A549 (cell line): ENCODE results near the gene TAS2R16. TPM values are rescaled to one million over a fixed set of nuclear protein-coding genes. Genes with fewer than 3 reads are reported as not detected.

Experiments used
- ATAC-seq, 2 experiments: fragments of 200-7000 bp in 1 of 2; fragments of >200 bp in 1 of 2; cut with Nextera tagmentation in 1 of 2; cut with Tn5 transposase in 1 of 2; 3 replicates each; pipeline versions ENCODE4 v1.8.0 to v1.9.1; 2018 to 2020; ENCODE audit warnings: mild to moderate bottlenecking in 1 of 2, moderate library complexity in 1 of 2
- CTCF ChIA-PET: fragments of 300-600 bp; sonication (Branson Sonifier 250); formaldehyde crosslinking; extraction: SDS; loops from one replicate; lab custom pipeline; 2021; ENCODE audit warnings: antibody characterized with exemption, inconsistent platforms; lab: Yijun Ruan, JAX
- POLR2A ChIA-PET: fragments of 350-600 bp; formaldehyde crosslinking; extraction: SDS; loops from one replicate; lab custom pipeline; 2021; ENCODE audit warnings: antibody characterized with exemption, inconsistent platforms; lab: Yijun Ruan, JAX
- DNase-seq, 2 experiments: peaks; one replicate each; pipeline versions ENCODE4 v3.0.0 to v3.0.0-alpha.2; 2011 to 2016; ENCODE audit warnings: low read depth in 1 of 2, low spot score in 1 of 2
- FAIRE-seq: peaks from 2 replicates; lab custom pipeline; 2011; peaks lifted over from hg19 to GRCh38; lab: Jason Lieb, UNC
- H3K27ac ChIP-seq, 2 experiments: fragments of >200 bp; sonication (Bioruptor Twin); formaldehyde crosslinking; 3 replicates each; pipeline ENCODE4 v1.5.1; 2016 to 2017
- H3K4me1 ChIP-seq: fragments of >200 bp; sonication (Bioruptor Twin); formaldehyde crosslinking; 3 replicates; pipeline ENCODE4 v1.6.1; 2016
- H3K4me2 ChIP-seq: fragments of >200 bp; sonication (Bioruptor Twin); formaldehyde crosslinking; 3 replicates; pipeline ENCODE4 v1.6.1; 2016
- H3K4me3 ChIP-seq: fragments of >200 bp; sonication (Bioruptor Twin); formaldehyde crosslinking; 3 replicates; pipeline ENCODE4 v1.5.1; 2016
- H3K9me3 ChIP-seq: fragments of >200 bp; sonication (Bioruptor Twin); formaldehyde crosslinking; 3 replicates; pipeline ENCODE4 v1.6.1; 2016
- ATOH8 ChIP-seq: fragments of 250-450 bp; sonication (Bioruptor Pico); IDR thresholded peaks from 2 replicates; pipeline ENCODE4 v1.5.0; 2020; ENCODE audit warnings: low read depth, mild to moderate bottlenecking, moderate library complexity
- CBX8 ChIP-seq: fragments of 200-600 bp; sonication (generic); IDR thresholded peaks from 2 replicates; pipeline ENCODE4 v1.6.1; 2016
- EHF ChIP-seq: fragments of 250-450 bp; sonication (Bioruptor Pico); IDR thresholded peaks from 2 replicates; pipeline ENCODE4 v1.5.0; 2020; ENCODE audit warnings: mild to moderate bottlenecking
- ELK1 ChIP-seq: fragments of 150-350 bp; IDR thresholded peaks from 2 replicates; pipeline ENCODE4 v1.6.1; 2014; ENCODE audit warnings: low read depth, mild to moderate bottlenecking, low read length
- ESRRA ChIP-seq: fragments of 150-350 bp; IDR thresholded peaks from 2 replicates; pipeline ENCODE4 v1.6.1; 2014; ENCODE audit warnings: mild to moderate bottlenecking, low read length, borderline replicate concordance
- FOSB ChIP-seq: fragments of 250-450 bp; sonication (Bioruptor Pico); IDR thresholded peaks from 2 replicates; pipeline ENCODE4 v1.5.0; 2020; ENCODE audit warnings: mild to moderate bottlenecking, moderate library complexity
- FOXS1 ChIP-seq: fragments of 250-450 bp; sonication (Bioruptor Pico); IDR thresholded peaks from 2 replicates; pipeline ENCODE4 v1.5.0; 2020; ENCODE audit warnings: mild to moderate bottlenecking, moderate library complexity
- HDAC2 ChIP-seq: fragments of 200-600 bp; sonication (generic); IDR thresholded peaks from 2 replicates; pipeline ENCODE4 v1.6.1; 2016
- HOXA7 ChIP-seq: fragments of 250-450 bp; sonication (Bioruptor Pico); IDR thresholded peaks from 2 replicates; pipeline ENCODE4 v1.5.0; 2020; ENCODE audit warnings: mild to moderate bottlenecking, moderate library complexity
- JUN ChIP-seq, 2 experiments: fragments of >200 bp; sonication (Bioruptor Twin); formaldehyde crosslinking; IDR thresholded peaks; 2 replicates in 1 of 2; 3 replicates in 1 of 2; pipeline ENCODE4 v1.6.1; 2016 to 2017
- KDM5A ChIP-seq: fragments of 200-600 bp; sonication (generic); IDR thresholded peaks from 2 replicates; pipeline ENCODE4 v1.6.1; 2016; ENCODE audit warnings: antibody characterized with exemption, mild to moderate bottlenecking
- MAX ChIP-seq: IDR thresholded peaks from 2 replicates; pipeline ENCODE4 v1.6.1; 2012
- NPAS2 ChIP-seq: fragments of 250-450 bp; sonication (Bioruptor Pico); IDR thresholded peaks from 2 replicates; pipeline ENCODE4 v1.8.0; 2022; ENCODE audit warnings: mild to moderate bottlenecking, moderate library complexity, borderline replicate concordance
- PBX3 ChIP-seq: IDR thresholded peaks from 2 replicates; pipeline ENCODE4 v1.6.1; 2012
- PHF8 ChIP-seq: fragments of 200-600 bp; sonication (generic); IDR thresholded peaks from 2 replicates; pipeline ENCODE4 v1.6.1; 2016; ENCODE audit warnings: low read depth, mild to moderate bottlenecking, antibody characterized with exemption, moderate library complexity, borderline replicate concordance
- POLR2A ChIP-seq: IDR thresholded peaks from 2 replicates; pipeline ENCODE4 v1.6.1; 2012; ENCODE audit warnings: mild to moderate bottlenecking, low read length
- RAD21 ChIP-seq, 2 experiments: fragments of >200 bp in 1 of 2; sonication (Bioruptor Twin) in 1 of 2; formaldehyde crosslinking in 1 of 2; IDR thresholded peaks in 1 of 2; conservative IDR thresholded peaks in 1 of 2; 2 replicates in 1 of 2; 3 replicates in 1 of 2; pipeline ENCODE4 v1.6.1; 2012 to 2018; ENCODE audit warnings: inconsistent platforms in 1 of 2
- RARB ChIP-seq: fragments of 250-450 bp; sonication (Bioruptor Pico); IDR thresholded peaks from 2 replicates; pipeline ENCODE4 v1.8.0; 2021; ENCODE audit warnings: mild to moderate bottlenecking, moderate library complexity
- SMC3 ChIP-seq: fragments of >200 bp; sonication (Bioruptor Twin); formaldehyde crosslinking; IDR thresholded peaks from 3 replicates; pipeline ENCODE4 v1.6.1; 2018; ENCODE audit warnings: inconsistent platforms
- TFCP2L1 ChIP-seq: fragments of 250-450 bp; sonication (Bioruptor Pico); IDR thresholded peaks from 2 replicates; pipeline ENCODE4 v1.5.0; 2021; ENCODE audit warnings: mild to moderate bottlenecking
- TP53 ChIP-seq: fragments of 250-450 bp; sonication (Bioruptor Pico); IDR thresholded peaks from 2 replicates; pipeline ENCODE4 v1.5.0; 2021; ENCODE audit warnings: mild to moderate bottlenecking, moderate library complexity
- USF2 ChIP-seq: fragments of 450-650 bp; IDR thresholded peaks from 2 replicates; pipeline ENCODE4 v1.6.1; 2014; ENCODE audit warnings: antibody characterized with exemption
- WGBS: methylation state at CpG from one replicate; pipeline ENCODE4 v1.1.6; 2017; ENCODE audit errors: missing lambda C conversion rate; 5-methylcytosine and 5-hydroxymethylcytosine counted together
- polyA plus RNA-seq, 4 experiments: library from polyadenylated mRNA; depleted of rRNA in 3 of 4; stranded (reverse); fragments of >200 nt; fragmentation: RNase III in 1 of 4; extraction: RNeasy Plus Mini Kit Qiagen cat#74134 plus additional on column Dnase treatment in 1 of 4; gene quantifications; 2 replicates in 3 of 4; 3 replicates in 1 of 4; pipeline ENCODE4 v1.2.3, GENCODE V29; 2011 to 2017

Gene TAS2R16
- polyA plus RNA-seq, 2 of the 4 experiments (the other 2 are of a cell fraction): not detected

GRCh38 chr7:123039269-123039668 lies 43.8 kb upstream of the TAS2R16 start:
- no peaks in the 10 kb centered on the region for H3K9me3 ChIP-seq
- H3K4me3 ChIP-seq: no peak overlapping the region
- DNase-seq (no peak), FAIRE-seq (no peak), ATAC-seq (no peak)
- TF ChIP-seq JUN (IDR thresholded peaks at IDR 0.05) (no peak), TFCP2L1 (CRISPR knock-in tag) (no peak), HOXA7 (no peak), CBX8 (no peak), FOXS1 (CRISPR knock-in tag) (no peak), FOSB (no peak), HDAC2 (no peak), ATOH8 (no peak)
- 1% methylated on average over 3 of the region's 3 CpGs for WGBS
- POLR2A ChIA-PET: no interaction called here
- no peak overlapping the region for H3K4me2 ChIP-seq
- H3K4me1 ChIP-seq: no peaks in the 10 kb centered on the region
- H3K27ac ChIP-seq: no peak overlapping the region
- CTCF ChIA-PET: no interaction called here

GRCh38 chr7:123034106-123034505 lies 38.6 kb upstream of the TAS2R16 start:
- TF ChIP-seq CBX8 (no peak), SMC3 (no peak), ESRRA (no peak), ELK1 (no peak), PBX3 (no peak)
- 71% methylated on average over 1 of the region's 1 CpG for WGBS
- Histone ChIP-seq H3K4me1 (no peaks in the 10 kb centered on the region), H3K4me2 (no peak overlapping the region), H3K4me3 (no peak overlapping the region), H3K9me3 (no peaks in the 10 kb centered on the region), H3K27ac (no peak overlapping the region)
- ChIA-PET CTCF (interaction anchor here (0.5 kb wide), 1 partner anchor 114 kb away, joined by 3 read pairs; no protein-coding TSS in a partner anchor), POLR2A (no interaction called here)
- DNase-seq (no peak), FAIRE-seq (no peak), ATAC-seq (no peak)

GRCh38 chr7:123030631-123031030 lies 35.1 kb upstream of the TAS2R16 start:
- no peak for TF ChIP-seq KDM5A
- no peak for TF ChIP-seq USF2
- TF ChIP-seq RARB (CRISPR knock-in tag): no peak
- TF ChIP-seq TP53 (CRISPR knock-in tag): no peak
- no peak for TF ChIP-seq EHF
- no peak for TF ChIP-seq NPAS2 (CRISPR knock-in tag)
- TF ChIP-seq MAX: no peak
- TF ChIP-seq HOXA7: no peak
- TF ChIP-seq POLR2A: no peak
- no peak for TF ChIP-seq PHF8
- TF ChIP-seq RAD21 (conservative IDR thresholded peaks at IDR 0.05 in 1 of 2, IDR thresholded peaks at IDR 0.05 in 1 of 2): no peak
- TF ChIP-seq SMC3: no peak
- TF ChIP-seq FOXS1 (CRISPR knock-in tag): no peak
- WGBS: 46% methylated on average over 4 of the region's 4 CpGs
- no peak overlapping the region for H3K4me3 ChIP-seq
- H3K27ac ChIP-seq: no peak overlapping the region
- no peaks in the 10 kb centered on the region for H3K9me3 ChIP-seq
- H3K4me2 ChIP-seq: no peak overlapping the region
- POLR2A ChIA-PET: no interaction called here
- CTCF ChIA-PET: no interaction called here
- DNase-seq (no peak), FAIRE-seq (no peak), ATAC-seq (no peak)
- H3K4me1 ChIP-seq: no peaks in the 10 kb centered on the region
